Lower leg skin (tissue), 3 donors: Measurements from ENCODE around the gene CD82.

ENCODE experiments used
- CTCF ChIP-seq, 3 donors: fragments of 450-650 bp; IDR thresholded peaks; one replicate each; pipeline ENCODE4 v1.5.1; 2016; ENCODE audit warnings: antibody characterized with exemption in 3 of 3, mild to moderate bottlenecking in 3 of 3, moderate library complexity in 2 of 3
- POLR2A ChIP-seq, 2 donors: fragments of 450-650 bp; IDR thresholded peaks; one replicate each; pipeline ENCODE4 v1.6.1; 2016 to 2017; ENCODE audit warnings: antibody characterized with exemption in 2 of 2, mild to moderate bottlenecking in 1 of 2, moderate library complexity in 1 of 2

- TF ChIP-seq POLR2A (IDR thresholded peaks at IDR 0.05) = no peak
- no peak for TF ChIP-seq CTCF (IDR thresholded peaks at IDR 0.05)
Measured at GRCh38 chr11:44629732-44630345, 64.4 kb downstream of the CD82 start.
